22Rv1 (cell line): ENCODE data around the gene ALDOB.

Experiments used
- CTCF ChIP-seq: fragments of 450-650 bp; IDR thresholded peaks from 2 replicates; pipeline ENCODE4 v1.5.1; 2017; ENCODE audit warnings: mild to moderate bottlenecking
- ZFX ChIP-seq: fragments of 450-650 bp; IDR thresholded peaks from 2 replicates; pipeline ENCODE4 v1.6.1; 2017; ENCODE audit warnings: antibody characterized with exemption, borderline replicate concordance

- TF ChIP-seq CTCF = no peak
- no peak for TF ChIP-seq ZFX
Observed at GRCh38 chr9:101375546-101375945, 60.0 kb downstream of the ALDOB start.
